EH (cell line): ENCODE data around the gene RALGDS.

Experiments
- DNase-seq: peaks from one replicate; pipeline ENCODE4 v3.0.0-alpha.2; 2015; ENCODE audit warnings: low read depth

Gene RALGDS

GRCh38 chr9:133051966-133052539, 69.0 kb downstream of the RALGDS start:
- DNase-seq, result no peak

GRCh38 chr9:133051281-133051900, 69.6 kb downstream of the RALGDS start:
- DNase-seq, result no peak

DNA sequence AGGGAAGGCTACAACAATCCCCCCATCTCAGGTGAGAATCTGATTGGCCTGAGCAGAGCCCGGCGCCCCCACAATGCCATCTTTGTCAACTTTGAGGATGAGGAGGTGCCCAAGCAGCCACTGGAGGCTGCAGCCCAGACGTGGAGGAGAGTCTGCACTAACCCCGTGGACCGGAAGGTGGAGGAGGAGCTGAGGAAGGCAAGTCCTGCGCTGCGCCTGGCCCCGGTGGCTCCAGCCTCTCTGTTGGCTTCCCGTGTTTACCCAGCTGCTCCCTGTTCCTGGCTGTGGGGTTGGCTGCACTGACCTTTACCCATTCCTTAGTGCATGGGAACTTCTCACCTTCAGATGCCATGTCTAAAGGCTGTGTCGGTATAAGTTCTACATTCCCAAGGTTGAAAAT, 70.3 kb downstream of the RALGDS start:
- no peak for DNase-seq

GRCh38 chr9:133050142-133050541, 70.9 kb downstream of the RALGDS start:
- peak; percentile 29 for DNase-seq

DNA sequence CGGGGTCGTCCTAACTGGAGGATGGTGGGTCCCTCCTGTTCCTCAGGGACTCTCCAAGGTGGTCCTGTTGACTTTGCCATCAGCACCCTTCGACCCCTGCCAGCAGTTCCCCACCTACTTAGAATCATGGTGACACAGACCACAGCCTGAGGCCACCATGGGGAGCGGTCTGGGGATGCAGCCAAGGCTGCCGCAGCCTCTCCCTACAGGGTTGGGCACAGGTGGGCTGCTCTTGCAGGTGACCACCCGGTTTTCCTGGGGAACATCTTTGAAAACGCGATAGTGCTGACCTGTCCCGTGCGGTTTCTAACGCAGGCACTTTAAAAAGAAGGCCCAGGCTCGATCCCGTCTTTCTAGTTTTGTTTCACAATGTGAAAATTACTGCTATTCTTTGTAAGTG, 72.0 kb downstream of the RALGDS start:
- DNase-seq, result no peak

GRCh38 chr9:133048595-133048994, 72.4 kb downstream of the RALGDS start:
- DNase-seq, result peak; percentile 46
